Left lung (tissue), 10 donors: ENCODE results near the gene GBP5. TPM values are rescaled to one million over a fixed set of nuclear protein-coding genes. Genes with fewer than 3 reads are reported as not detected.
A peak's percentile ranks its signal among the peaks of the same experiment; 100 is the strongest.
"Not testable (repeated sequence)": the region's sequence is repeated elsewhere in the genome, so short reads cannot be mapped to it uniquely, and the experiment has no call there.

ENCODE experiments used
- ATAC-seq: fragments of 200-7000 bp; cut with Tn5 transposase; one replicate; pipeline ENCODE4 v1.9.1; 2020; ENCODE audit warnings: moderate library complexity
- DNase-seq, 4 donors: peaks; one replicate each; pipeline ENCODE4 v3.0.0-alpha.2; 2013 to 2020
- H3K27ac ChIP-seq, 2 donors: fragments of 200-600 bp; sonication (generic) in 1 of 2; one replicate each; pipeline versions ENCODE4 v1.5.0 to v1.8.0; 2020 to 2021
- H3K27me3 ChIP-seq, 2 donors: fragments of 200-600 bp; sonication (generic) in 1 of 2; one replicate each; pipeline versions ENCODE4 v1.5.0 to v1.8.0; 2020 to 2021
- H3K36me3 ChIP-seq, 2 donors: fragments of 200-600 bp; sonication (generic) in 1 of 2; one replicate each; pipeline versions ENCODE4 v1.5.0 to v1.8.0; 2020 to 2021
- H3K4me1 ChIP-seq, 2 donors: fragments of 200-600 bp; one replicate each; pipeline ENCODE4 v1.8.0; 2021
- H3K4me3 ChIP-seq, 2 donors: fragments of 200-600 bp; sonication (generic) in 1 of 2; one replicate each; pipeline versions ENCODE4 v1.5.0 to v1.8.0; 2020 to 2021; ENCODE audit warnings: mild to moderate bottlenecking in 1 of 2
- H3K9me3 ChIP-seq, 2 donors: fragments of 200-600 bp; sonication (generic) in 1 of 2; one replicate each; pipeline versions ENCODE4 v1.5.0 to v1.8.0; 2020 to 2021
- CTCF ChIP-seq, 2 donors: fragments of 200-600 bp; sonication (generic) in 1 of 2; IDR thresholded peaks; one replicate each; pipeline versions ENCODE4 v1.5.0 to v1.8.0; 2021; ENCODE audit warnings: antibody characterized with exemption in 2 of 2
- intact Hi-C, 2 donors: fragments of 100-400 bp; cut with DNase I; formaldehyde crosslinking; loops; one replicate each; pipeline versions ENCODE4 v1.11.2 to v1.14.2; 2022
- polyA plus RNA-seq, 6 donors: library from polyadenylated mRNA; unstranded; fragments of 120-200 nt; gene quantifications; one replicate each; pipeline ENCODE4 v1.2.1, GENCODE V29; 2013; ENCODE audit not compliant: insufficient read length in 6 of 6
- total RNA-seq, 2 donors: library from RNA; stranded (reverse); fragmentation: NEBNext Ultra II Directional; extraction: Animal tissue kit (Norgen Biotek cat#: 25700); gene quantifications; one replicate each; pipeline ENCODE4 v1.2.1, GENCODE V29; 2021
- donor health status: DM: no; HTN: yes; CAD: no.
- donor health status: DM: no; HTN: no; CAD: no.

GBP5 gene
- total and polyA plus RNA-seq, 8 donors = 0.55 to 17.4 (median 1.4) TPM

- Histone ChIP-seq H3K9me3 (peaks cover 0 to 8% of the 10 kb centered on the region in 2 donors), H3K4me3 (no peak overlapping the region), H3K4me1 (no peaks in the 10 kb centered on the region), H3K27ac (no peak overlapping the region), H3K27me3 (no peaks in the 10 kb centered on the region), H3K36me3 (no peaks in the 10 kb centered on the region)
- no peak for ATAC-seq
- DNase-seq = peak in 1 of 4 donors; percentile 61
- intact Hi-C loops = no loop called here
- no peak for TF ChIP-seq CTCF (IDR thresholded peaks at IDR 0.05)
These were observed 30.2 kb upstream of the GBP5 start for GRCh38 chr1:89302697-89303332.

- H3K27ac ChIP-seq, H3K9me3 ChIP-seq, intact Hi-C loops, H3K27me3 ChIP-seq, ATAC-seq, DNase-seq, H3K4me3 ChIP-seq, H3K4me1 ChIP-seq, H3K36me3 ChIP-seq: not testable (repeated sequence)
These were observed 27.2 kb upstream of the GBP5 start for GRCh38 chr1:89299739-89300463.

- H3K36me3 ChIP-seq = no peaks in the 10 kb centered on the region
- H3K27me3 ChIP-seq = no peaks in the 10 kb centered on the region
- TF ChIP-seq CTCF (IDR thresholded peaks at IDR 0.05) = no peak
- peaks cover 0 to 3% of the 10 kb centered on the region in 2 donors for H3K4me1 ChIP-seq
- H3K4me3 ChIP-seq = no peak overlapping the region
- no peak overlapping the region for H3K27ac ChIP-seq
- ATAC-seq = no peak
- intact Hi-C loops = no loop called here
- peaks cover 0 to 12% of the 10 kb centered on the region in 2 donors for H3K9me3 ChIP-seq
- DNase-seq = no peak
These were observed 25.8 kb upstream of the GBP5 start for GRCh38 chr1:89298461-89298860.

- ATAC-seq (no peak), DNase-seq (no peak)
- Histone ChIP-seq H3K4me1 (peaks cover 0 to 3% of the 10 kb centered on the region in 2 donors), H3K9me3 (peaks cover 0 to 14% of the 10 kb centered on the region in 2 donors), H3K27me3 (no peaks in the 10 kb centered on the region), H3K36me3 (no peaks in the 10 kb centered on the region), H3K4me3 (no peak overlapping the region), H3K27ac (no peak overlapping the region)
- intact Hi-C loops = no loop called here
- no peak for TF ChIP-seq CTCF (IDR thresholded peaks at IDR 0.05)
These were observed 22.5 kb upstream of the GBP5 start for GRCh38 chr1:89295187-89295586.

- peaks cover 0 to 14% of the 10 kb centered on the region in 2 donors for H3K9me3 ChIP-seq
- H3K36me3 ChIP-seq = no peaks in the 10 kb centered on the region
- no peak for TF ChIP-seq CTCF (IDR thresholded peaks at IDR 0.05)
- DNase-seq = no peak
- intact Hi-C loops = no loop called here
- H3K4me1 ChIP-seq = peaks cover 0 to 18% of the 10 kb centered on the region in 2 donors
- H3K27ac ChIP-seq = no peak overlapping the region
- H3K4me3 ChIP-seq = no peak overlapping the region
- ATAC-seq = no peak
- H3K27me3 ChIP-seq = no peaks in the 10 kb centered on the region
These were observed 18.6 kb upstream of the GBP5 start for GRCh38 chr1:89291276-89291675.
